Measurements from ENCODE around the gene TMEM106C.

DNA sequence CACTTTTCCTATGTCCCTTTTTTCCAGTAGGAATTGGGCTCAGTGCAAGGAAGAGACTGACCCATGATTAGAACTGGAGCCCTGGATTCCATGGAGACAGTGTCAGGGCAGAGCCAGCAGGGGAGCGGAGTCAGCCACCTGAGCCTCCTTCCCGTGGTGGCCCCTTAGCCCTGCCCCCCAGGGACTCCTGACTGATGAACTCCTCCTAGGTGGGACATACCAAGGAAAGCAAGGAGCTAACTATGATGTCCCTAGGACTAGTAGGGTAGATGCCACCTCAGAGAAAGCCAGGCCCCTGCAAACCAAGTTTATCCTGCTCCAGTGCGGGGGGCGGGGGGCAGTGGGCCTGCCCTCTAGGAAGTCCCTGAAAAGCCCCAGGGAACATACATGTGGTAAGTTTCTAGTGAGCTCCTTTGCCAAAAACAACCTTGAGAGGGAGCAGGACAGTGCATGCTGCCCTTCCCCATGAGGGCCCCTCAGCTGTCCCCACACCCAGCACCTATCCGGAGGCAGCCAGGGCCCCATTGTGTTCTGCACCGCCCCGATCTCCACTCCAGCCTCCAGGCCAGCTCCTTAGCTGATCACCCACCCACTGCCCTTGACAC is 47.1 kb downstream of the TMEM106C start:
- TF ChIP-seq, protein P1, sequence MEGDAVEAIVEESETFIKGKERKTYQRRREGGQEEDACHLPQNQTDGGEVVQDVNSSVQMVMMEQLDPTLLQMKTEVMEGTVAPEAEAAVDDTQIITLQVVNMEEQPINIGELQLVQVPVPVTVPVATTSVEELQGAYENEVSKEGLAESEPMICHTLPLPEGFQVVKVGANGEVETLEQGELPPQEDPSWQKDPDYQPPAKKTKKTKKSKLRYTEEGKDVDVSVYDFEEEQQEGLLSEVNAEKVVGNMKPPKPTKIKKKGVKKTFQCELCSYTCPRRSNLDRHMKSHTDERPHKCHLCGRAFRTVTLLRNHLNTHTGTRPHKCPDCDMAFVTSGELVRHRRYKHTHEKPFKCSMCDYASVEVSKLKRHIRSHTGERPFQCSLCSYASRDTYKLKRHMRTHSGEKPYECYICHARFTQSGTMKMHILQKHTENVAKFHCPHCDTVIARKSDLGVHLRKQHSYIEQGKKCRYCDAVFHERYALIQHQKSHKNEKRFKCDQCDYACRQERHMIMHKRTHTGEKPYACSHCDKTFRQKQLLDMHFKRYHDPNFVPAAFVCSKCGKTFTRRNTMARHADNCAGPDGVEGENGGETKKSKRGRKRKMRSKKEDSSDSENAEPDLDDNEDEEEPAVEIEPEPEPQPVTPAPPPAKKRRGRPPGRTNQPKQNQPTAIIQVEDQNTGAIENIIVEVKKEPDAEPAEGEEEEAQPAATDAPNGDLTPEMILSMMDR (IDR thresholded peaks at IDR 0.05), result no peak
- TF ChIP-seq POLR2A (IDR thresholded peaks at IDR 0.05), result no peak
